H1 (cell line): Measurements from ENCODE around the gene CSGALNACT2. TPM values are rescaled to one million over a fixed set of nuclear protein-coding genes. Genes with fewer than 3 reads are reported as not detected.

Source experiments
- CTCF ChIA-PET: fragments of 300-600 bp; sonication (Branson Sonifier 250); formaldehyde crosslinking; loops from one replicate; lab custom pipeline; 2021; ENCODE audit not compliant: partially characterized antibody; lab: Charles Lee
- POLR2A ChIA-PET: fragments of 300-600 bp; sonication (Branson Sonifier 250); formaldehyde crosslinking; loops from one replicate; lab custom pipeline; 2021; ENCODE audit warnings: inconsistent platforms; ENCODE audit not compliant: partially characterized antibody; lab: Charles Lee
- DNase-seq, 2 experiments: peaks; one replicate each; pipeline versions ENCODE4 v3.0.0 to v3.0.0-alpha.2; 2010 to 2022; ENCODE audit warnings: low spot score in 2 of 2, low read depth in 1 of 2, mixed read lengths in 1 of 2
- FAIRE-seq: peaks from 2 replicates; lab custom pipeline; 2011; peaks lifted over from hg19 to GRCh38; lab: Jason Lieb, UNC
- H2AFZ ChIP-seq: 2 replicates; pipeline ENCODE4 v1.8.1; 2012; ENCODE audit warnings: low read length, inconsistent platforms
- H2AK5ac ChIP-seq: 2 replicates; pipeline ENCODE4 v1.6.1; 2013; ENCODE audit warnings: low read depth, low read length
- H2BK120ac ChIP-seq: replicated peaks from 2 replicates; pipeline ENCODE3; 2013; ENCODE audit warnings: low read depth, low read length, inconsistent platforms
- H2BK12ac ChIP-seq: 2 replicates; pipeline ENCODE4 v1.6.1; 2013; ENCODE audit warnings: low read depth, low read length
- H2BK15ac ChIP-seq: 2 replicates; pipeline ENCODE4 v1.6.1; 2013; ENCODE audit warnings: low read length
- H2BK20ac ChIP-seq: 2 replicates; pipeline ENCODE4 v1.6.1; 2013; ENCODE audit warnings: low read length
- H2BK5ac ChIP-seq: 2 replicates; pipeline ENCODE4 v1.6.1; 2013; ENCODE audit warnings: low read depth, low read length
- H3K14ac ChIP-seq: 2 replicates; pipeline ENCODE4 v1.6.1; 2013; ENCODE audit warnings: inconsistent platforms; ENCODE audit not compliant: insufficient read length
- H3K18ac ChIP-seq: 2 replicates; pipeline ENCODE4 v1.6.1; 2013; ENCODE audit warnings: low read length; ENCODE audit errors: extremely low read depth
- H3K23ac ChIP-seq: 2 replicates; pipeline ENCODE4 v1.6.1; 2013; ENCODE audit warnings: inconsistent platforms; ENCODE audit not compliant: insufficient read length
- H3K23me2 ChIP-seq: 2 replicates; pipeline ENCODE4 v1.6.1; 2013; ENCODE audit warnings: low read depth, low read length
- H3K27ac ChIP-seq: 2 replicates; pipeline ENCODE4 v1.6.1; 2011; ENCODE audit warnings: low read depth, low read length, inconsistent platforms
- H3K27me3 ChIP-seq, 4 experiments: replicated peaks in 1 of 4; 1 replicate in 1 of 4; 2 replicates in 3 of 4; pipeline versions ENCODE4 v1.6.1 to v1.8.1; 2011 to 2013; ENCODE audit warnings: low read length in 3 of 4, mild to moderate bottlenecking in 3 of 4, inconsistent platforms in 2 of 4, mixed read lengths in 2 of 4, moderate library complexity in 1 of 4; ENCODE audit not compliant: control insufficient read depth in 3 of 4, insufficient read depth in 3 of 4; ENCODE audit errors: extremely low read depth in 1 of 4
- H3K36me3 ChIP-seq, 4 experiments: 2 replicates each; pipeline versions ENCODE4 v1.6.1 to v1.8.1; 2011 to 2013; ENCODE audit warnings: mild to moderate bottlenecking in 4 of 4, low read length in 3 of 4, moderate library complexity in 2 of 4, control low read depth in 1 of 4, inconsistent platforms in 1 of 4; ENCODE audit not compliant: insufficient read depth in 4 of 4, control insufficient read depth in 2 of 4
- H3K4ac ChIP-seq: replicated peaks from 2 replicates; pipeline ENCODE3; 2013; ENCODE audit warnings: low read length, low read depth, mixed read lengths, inconsistent platforms; ENCODE audit not compliant: insufficient read length
- H3K4me1 ChIP-seq, 4 experiments: replicated peaks in 1 of 4; 1 replicate in 1 of 4; 2 replicates in 3 of 4; pipeline versions ENCODE4 v1.6.1 to v1.8.1; 2011 to 2013; ENCODE audit warnings: low read length in 3 of 4, inconsistent platforms in 2 of 4, mixed read lengths in 1 of 4; ENCODE audit not compliant: insufficient read depth in 4 of 4, control insufficient read depth in 3 of 4
- H3K4me2 ChIP-seq, 2 experiments: 2 replicates each; pipeline versions ENCODE4 v1.6.1 to v1.8.1; 2011 to 2013; ENCODE audit warnings: low read depth in 2 of 2, low read length in 2 of 2, control low read depth in 1 of 2, inconsistent platforms in 1 of 2, mild to moderate bottlenecking in 1 of 2; ENCODE audit not compliant: insufficient read depth in 1 of 2
- H3K4me3 ChIP-seq, 4 experiments: fragments of 200-600, 300-600 bp in 1 of 4; sonication (generic), shearing (Covaris generic), sonication (Bioruptor Twin) in 1 of 4; 2 replicates each; pipeline versions ENCODE4 v1.5.1 to v1.8.1; 2011 to 2016; ENCODE audit warnings: low read length in 4 of 4, low read depth in 3 of 4, control low read depth in 2 of 4, inconsistent platforms in 2 of 4, mild to moderate bottlenecking in 2 of 4, mixed read lengths in 1 of 4, moderate library complexity in 1 of 4; ENCODE audit not compliant: insufficient read depth in 2 of 4; ENCODE audit errors: extremely low read depth in 1 of 4
- H3K56ac ChIP-seq: replicated peaks from 2 replicates; pipeline ENCODE3; 2013; ENCODE audit warnings: low read depth, mild to moderate bottlenecking, mixed read lengths, low read length, inconsistent platforms; ENCODE audit not compliant: insufficient read length
- H3K79me1 ChIP-seq: 2 replicates; pipeline ENCODE4 v1.6.1; 2013; ENCODE audit warnings: low read depth, low read length, control low read depth
- H3K79me2 ChIP-seq, 2 experiments: 2 replicates each; pipeline versions ENCODE4 v1.6.1 to v1.8.1; 2012 to 2013; ENCODE audit warnings: low read length in 2 of 2, mild to moderate bottlenecking in 2 of 2, inconsistent platforms in 1 of 2; ENCODE audit not compliant: insufficient read depth in 2 of 2, control insufficient read depth in 1 of 2
- H3K9ac ChIP-seq, 4 experiments: replicated peaks in 1 of 4; 1 replicate in 1 of 4; 2 replicates in 3 of 4; pipeline versions ENCODE4 v1.6.1 to v1.8.1; 2011 to 2013; ENCODE audit warnings: low read depth in 3 of 4, low read length in 3 of 4, control low read depth in 2 of 4, mild to moderate bottlenecking in 2 of 4, moderate library complexity in 2 of 4, inconsistent platforms in 1 of 4; ENCODE audit errors: extremely low read depth in 1 of 4
- H3K9me3 ChIP-seq, 2 experiments: 2 replicates each; pipeline versions ENCODE4 v1.6.1 to v1.8.1; 2012 to 2013; ENCODE audit warnings: mild to moderate bottlenecking in 2 of 2, moderate library complexity in 2 of 2, control low read depth in 1 of 2, inconsistent platforms in 1 of 2, low read depth in 1 of 2, low read length in 1 of 2, mixed read lengths in 1 of 2; ENCODE audit not compliant: insufficient read depth in 2 of 2
- H4K20me1 ChIP-seq, 2 experiments: replicated peaks in 1 of 2; 2 replicates each; pipeline versions ENCODE3 to v1.8.1; 2011 to 2013; ENCODE audit warnings: inconsistent platforms in 2 of 2, low read length in 2 of 2, mild to moderate bottlenecking in 1 of 2; ENCODE audit not compliant: insufficient read depth in 2 of 2, control insufficient read depth in 1 of 2
- H4K5ac ChIP-seq: 2 replicates; pipeline ENCODE4 v1.6.1; 2013; ENCODE audit warnings: low read length, low read depth, mixed read lengths, inconsistent platforms; ENCODE audit not compliant: insufficient read length
- H4K8ac ChIP-seq: 2 replicates; pipeline ENCODE4 v1.8.0; 2013; ENCODE audit warnings: mild to moderate bottlenecking, moderate library complexity, low read length, inconsistent platforms; ENCODE audit not compliant: insufficient read depth; ENCODE audit errors: extremely low read depth
- H4K91ac ChIP-seq: replicated peaks from 2 replicates; pipeline ENCODE3; 2013; ENCODE audit warnings: low read length, mixed read lengths, inconsistent platforms; ENCODE audit not compliant: insufficient read length
- BACH1 ChIP-seq: IDR thresholded peaks from 2 replicates; pipeline ENCODE4 v1.6.1; 2012; ENCODE audit warnings: low read length, improper control_type of control experiment
- E2F6 ChIP-seq: IDR thresholded peaks from 2 replicates; pipeline ENCODE4 v1.6.1; 2012; ENCODE audit warnings: inconsistent platforms
- EZH2 ChIP-seq: fragments of 200-600 bp; sonication (generic); IDR thresholded peaks from 2 replicates; pipeline ENCODE4 v1.7.1; 2012; ENCODE audit warnings: low read depth, mild to moderate bottlenecking, moderate library complexity, low read length, inconsistent platforms; ENCODE audit not compliant: severe bottlenecking
- HDAC6 ChIP-seq: IDR thresholded peaks from one replicate; pipeline ENCODE4 v1.7.1; 2012; ENCODE audit warnings: low read depth, mild to moderate bottlenecking, inconsistent platforms, low read length, moderate library complexity
- JUND ChIP-seq: IDR thresholded peaks from 2 replicates; pipeline ENCODE4 v1.6.1; 2011; ENCODE audit warnings: mild to moderate bottlenecking, improper control_type of control experiment, low read length
- NRF1 ChIP-seq: IDR thresholded peaks from 2 replicates; pipeline ENCODE4 v1.6.1; 2011; ENCODE audit warnings: mild to moderate bottlenecking, low read depth, low read length, improper control_type of control experiment
- SIN3A ChIP-seq, 2 experiments: IDR thresholded peaks in 1 of 2; conservative IDR thresholded peaks in 1 of 2; 2 replicates each; pipeline ENCODE4 v1.6.1; 2011 to 2012; ENCODE audit warnings: low read length in 2 of 2, improper control_type of control experiment in 1 of 2, low read depth in 1 of 2, mild to moderate bottlenecking in 1 of 2
- SIRT6 ChIP-seq: IDR thresholded peaks from one replicate; pipeline ENCODE4 v1.7.1; 2012; ENCODE audit warnings: low read length, inconsistent platforms
- WGBS, 2 experiments: shearing (Covaris generic) in 1 of 2; methylation state at CpG; one replicate each; pipeline versions ENCODE4 v1.1.6 to v1.1.7; 2013 to 2015; ENCODE audit warnings: low lambda C conversion rate in 2 of 2, mixed read lengths in 2 of 2, inconsistent platforms in 1 of 2, low coverage in 1 of 2, missing lambda C conversion rate in 1 of 2; ENCODE audit not compliant: insufficient replicate concordance in 2 of 2, insufficient coverage in 1 of 2, insufficient read length in 1 of 2; ENCODE audit errors: extremely low coverage in 1 of 2, missing lambda C conversion rate in 1 of 2; 5-methylcytosine and 5-hydroxymethylcytosine counted together
- polyA plus RNA-seq, 7 experiments: library from polyadenylated mRNA; depleted of rRNA in 3 of 7; stranded (reverse) in 5 of 7; unstranded in 2 of 7; fragments of >200 nt in 5 of 7; fragments of 200-250 nt in 2 of 7; gene quantifications; 1 replicate in 5 of 7; 2 replicates in 1 of 7; 4 replicates in 1 of 7; pipeline versions ENCODE4 v1.2.1 to v1.2.3, GENCODE V29; 2011 to 2013; ENCODE audit warnings: missing spikeins in 2 of 7, mixed read lengths in 2 of 7
- total RNA-seq: library from RNA; stranded (reverse); fragmentation: NEBNext Ultra II Directional; extraction: Animal tissue kit (Norgen Biotek cat#: 25700); gene quantifications from 2 replicates; pipeline ENCODE4 v1.2.1, GENCODE V29; 2021
- TF ChIP-seq, protein P1 (sequence below): IDR thresholded peaks from 2 replicates; pipeline ENCODE4 v1.6.1; 2012; ENCODE audit warnings: low read length, inconsistent platforms
- TF ChIP-seq, protein P2 (sequence below): IDR thresholded peaks from 2 replicates; pipeline ENCODE4 v1.6.1; 2012; ENCODE audit warnings: inconsistent platforms
- TF ChIP-seq, protein P3 (sequence below): IDR thresholded peaks from 2 replicates; pipeline ENCODE4 v1.6.1; 2011; ENCODE audit warnings: low read length, improper control_type of control experiment

CSGALNACT2 gene
- total and polyA plus RNA-seq, 2 of the 8 experiments (the other 6 are each of a cell fraction or from before 2014, with no cell fraction given) = 2.6 to 5.3 TPM

DNA sequence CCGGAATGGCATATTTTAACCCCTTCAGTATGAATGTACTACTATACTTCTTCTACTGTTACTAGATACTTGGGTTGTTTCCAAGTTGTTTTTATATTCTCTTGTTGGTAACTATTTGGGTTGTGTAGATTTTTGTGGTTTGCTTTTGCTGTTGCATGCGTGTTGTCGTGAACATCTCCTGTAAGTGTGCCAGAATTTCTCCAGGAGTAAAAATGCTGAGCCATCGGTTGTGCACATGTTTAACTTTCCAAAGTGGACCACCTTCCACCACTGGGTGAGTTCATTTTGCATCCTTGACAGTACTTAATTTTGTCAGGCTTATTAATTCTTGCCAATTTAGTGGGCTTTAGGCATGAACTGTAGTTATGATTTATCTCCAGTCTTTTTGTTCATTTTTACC lies 47.9 kb downstream of the CSGALNACT2 start:
- no peak overlapping the region for H3K27ac ChIP-seq
- H2AFZ ChIP-seq = no peak overlapping the region
- no peak overlapping the region for H2BK20ac ChIP-seq
- H3K4me3 ChIP-seq = no peak overlapping the region
- ChIA-PET CTCF (no interaction called here), POLR2A (no interaction called here)
- no peaks in the 10 kb centered on the region for H3K27me3 ChIP-seq
- DNase-seq (no peak), FAIRE-seq (no peak)
- no peaks in the 10 kb centered on the region for H4K20me1 ChIP-seq
- no peak overlapping the region for H3K23ac ChIP-seq
- no peak overlapping the region for H2BK15ac ChIP-seq
- H3K23me2 ChIP-seq = no peaks in the 10 kb centered on the region
- no peak overlapping the region for H3K4ac ChIP-seq
- no peak overlapping the region for H4K91ac ChIP-seq
- H2BK120ac ChIP-seq = no peak overlapping the region
- WGBS, 2 experiments = 89% methylated on average over 4 of the region's 4 CpGs; no CpG with 5 or more reads in 1 of the 2 experiments
- H3K4me1 ChIP-seq = no peaks in the 10 kb centered on the region
- H3K18ac ChIP-seq = no peak overlapping the region
- no peak overlapping the region for H2BK5ac ChIP-seq
- H4K5ac ChIP-seq = no peak overlapping the region
- no peaks in the 10 kb centered on the region for H3K79me1 ChIP-seq
- no peak overlapping the region for H3K14ac ChIP-seq
- no peak overlapping the region for H2BK12ac ChIP-seq
- H3K9me3 ChIP-seq = no peaks in the 10 kb centered on the region
- H3K56ac ChIP-seq = no peak overlapping the region
- H3K36me3 ChIP-seq = peaks cover 0 to 4% (median 0%) of the 10 kb centered on the region in 4 experiments; a peak in 1 of 8 replicates
- no peaks in the 10 kb centered on the region for H3K79me2 ChIP-seq
- H3K9ac ChIP-seq = no peak overlapping the region
- no peak overlapping the region for H4K8ac ChIP-seq
- no peak overlapping the region for H3K4me2 ChIP-seq
- H2AK5ac ChIP-seq = no peak overlapping the region
- TF ChIP-seq, protein P1, sequence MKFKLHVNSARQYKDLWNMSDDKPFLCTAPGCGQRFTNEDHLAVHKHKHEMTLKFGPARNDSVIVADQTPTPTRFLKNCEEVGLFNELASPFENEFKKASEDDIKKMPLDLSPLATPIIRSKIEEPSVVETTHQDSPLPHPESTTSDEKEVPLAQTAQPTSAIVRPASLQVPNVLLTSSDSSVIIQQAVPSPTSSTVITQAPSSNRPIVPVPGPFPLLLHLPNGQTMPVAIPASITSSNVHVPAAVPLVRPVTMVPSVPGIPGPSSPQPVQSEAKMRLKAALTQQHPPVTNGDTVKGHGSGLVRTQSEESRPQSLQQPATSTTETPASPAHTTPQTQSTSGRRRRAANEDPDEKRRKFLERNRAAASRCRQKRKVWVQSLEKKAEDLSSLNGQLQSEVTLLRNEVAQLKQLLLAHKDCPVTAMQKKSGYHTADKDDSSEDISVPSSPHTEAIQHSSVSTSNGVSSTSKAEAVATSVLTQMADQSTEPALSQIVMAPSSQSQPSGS = no peak
- TF ChIP-seq NRF1 (no peak), BACH1 (no peak), E2F6 (no peak), SIN3A (conservative IDR thresholded peaks at IDR 0.05 in 1 of 2, IDR thresholded peaks at IDR 0.05 in 1 of 2; ENCODE audit: low read depth in 1 of 2, low read length in 2 of 2) (no peak), HDAC6 (no peak), SIRT6 (no peak), EZH2 (no peak), JUND (no peak)
- TF ChIP-seq, protein P2, sequence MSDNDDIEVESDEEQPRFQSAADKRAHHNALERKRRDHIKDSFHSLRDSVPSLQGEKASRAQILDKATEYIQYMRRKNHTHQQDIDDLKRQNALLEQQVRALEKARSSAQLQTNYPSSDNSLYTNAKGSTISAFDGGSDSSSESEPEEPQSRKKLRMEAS = no peak
- TF ChIP-seq, protein P3, sequence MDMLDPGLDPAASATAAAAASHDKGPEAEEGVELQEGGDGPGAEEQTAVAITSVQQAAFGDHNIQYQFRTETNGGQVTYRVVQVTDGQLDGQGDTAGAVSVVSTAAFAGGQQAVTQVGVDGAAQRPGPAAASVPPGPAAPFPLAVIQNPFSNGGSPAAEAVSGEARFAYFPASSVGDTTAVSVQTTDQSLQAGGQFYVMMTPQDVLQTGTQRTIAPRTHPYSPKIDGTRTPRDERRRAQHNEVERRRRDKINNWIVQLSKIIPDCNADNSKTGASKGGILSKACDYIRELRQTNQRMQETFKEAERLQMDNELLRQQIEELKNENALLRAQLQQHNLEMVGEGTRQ = no peak
